Forelimb muscle (tissue), 1 donor: Measurements from ENCODE around the gene RNASEH2C. TPM values are rescaled to one million over a fixed set of nuclear protein-coding genes. Genes with fewer than 3 reads are reported as not detected.
"Not testable (repeated sequence)": the region's sequence is repeated elsewhere in the genome, so short reads cannot be mapped to it uniquely, and the experiment has no call there.

Experiments used
- DNase-seq: peaks from one replicate; pipeline ENCODE4 v3.0.0-alpha.2; 2013; ENCODE audit warnings: low read depth
- polyA plus RNA-seq: library from polyadenylated mRNA; unstranded; fragments of 120-200 nt; gene quantifications from one replicate; pipeline ENCODE4 v1.2.1, GENCODE V29; 2013; ENCODE audit not compliant: insufficient read length

RNASEH2C gene
- polyA plus RNA-seq, 1 donor: 30.2 TPM

- no peak for DNase-seq
Observed at GRCh38 chr11:65716774-65717405, 3.7 kb downstream of the RNASEH2C start.

GRCh38 chr11:65716302-65716701, 4.3 kb downstream of the RNASEH2C start:
- DNase-seq: no peak

- no peak for DNase-seq
Observed at GRCh38 chr11:65714433-65714832, 6.2 kb downstream of the RNASEH2C start.

DNA sequence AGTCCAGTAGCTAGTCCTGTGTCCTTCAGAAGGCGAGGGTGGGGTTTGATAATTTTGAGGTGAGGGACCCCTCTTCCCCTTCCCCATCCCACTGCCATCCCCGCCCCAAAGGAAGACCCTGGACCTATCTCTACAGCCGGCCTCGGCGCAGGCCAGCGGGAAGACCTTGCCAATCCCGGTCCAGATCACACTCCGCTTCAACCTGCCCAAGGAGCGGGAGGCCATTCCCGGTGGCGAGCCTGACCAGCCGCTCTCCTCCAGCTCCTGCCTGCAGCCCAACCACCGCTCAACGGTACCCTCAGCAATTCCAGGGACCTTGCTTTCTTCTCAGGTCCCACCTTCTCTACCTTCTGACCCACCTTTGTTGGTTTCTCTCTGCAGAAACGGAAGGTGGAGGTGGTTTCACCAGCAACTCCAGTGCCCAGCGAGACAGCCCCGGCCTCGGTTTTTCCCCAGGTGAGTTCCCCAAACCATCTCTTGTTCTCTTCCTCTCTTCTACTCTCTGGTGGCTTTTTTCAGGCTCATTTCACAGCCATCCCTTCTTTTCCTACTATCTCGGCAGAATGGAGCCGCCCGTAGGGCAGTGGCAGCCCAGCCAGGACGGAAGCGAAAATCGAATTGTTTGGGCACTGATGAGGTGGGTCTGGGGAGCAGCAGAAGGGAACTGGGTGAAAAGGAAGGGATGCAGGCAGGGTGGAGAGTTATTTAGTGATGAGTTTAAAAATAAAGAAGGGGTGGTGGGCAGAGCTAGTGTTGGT, 7.2 kb downstream of the RNASEH2C start:
- no peak for DNase-seq

GRCh38 chr11:65712633-65713076, 7.9 kb downstream of the RNASEH2C start:
- no peak for DNase-seq

DNA sequence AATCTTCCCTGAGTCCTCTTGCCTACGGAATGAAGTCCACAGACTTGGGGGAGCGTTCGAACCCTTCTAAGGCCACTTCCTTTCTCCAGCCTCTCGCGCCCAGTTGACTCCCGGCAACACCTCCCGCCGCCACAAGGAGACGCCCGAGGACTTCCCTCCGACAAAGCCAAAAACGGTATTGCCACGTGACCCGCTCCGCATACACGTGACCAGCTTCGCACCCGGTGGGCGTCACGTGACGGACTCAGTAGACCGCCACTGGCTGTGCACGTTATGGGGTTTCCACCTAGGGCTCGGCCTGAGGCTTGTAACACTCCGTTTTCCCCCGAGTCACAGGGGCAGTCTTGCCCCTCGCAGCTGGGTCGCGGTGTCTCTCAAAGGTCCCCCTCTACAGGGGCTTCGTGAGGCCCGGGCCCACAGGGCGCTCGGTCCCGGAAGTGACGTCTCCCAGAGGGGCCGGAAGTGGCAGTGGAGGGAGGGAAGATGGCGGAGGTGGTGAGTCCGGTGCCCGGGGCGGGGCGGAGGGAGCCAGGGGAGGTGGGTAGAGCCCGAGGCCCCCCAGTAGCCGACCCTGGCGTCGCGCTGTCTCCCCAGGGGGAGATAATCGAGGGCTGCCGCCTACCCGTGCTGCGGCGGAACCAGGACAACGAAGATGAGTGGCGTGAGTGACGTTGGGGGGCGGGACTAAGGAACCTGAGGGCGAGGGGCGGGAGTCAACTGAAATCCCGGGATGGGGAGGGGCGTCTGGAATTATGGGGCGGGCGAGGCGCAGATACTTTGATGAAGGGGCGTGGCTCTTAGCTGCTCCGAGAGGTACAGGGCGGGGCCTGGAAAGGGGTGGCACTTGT, 8.6 kb downstream of the RNASEH2C start, which contains the start of gene KAT5:
KAT5 (plus strand) TSS at position 468 of the 848 bp plus-strand sequence; CDS start at position 484, 16 bp downstream.
- DNase-seq: peak; percentile 96

- DNase-seq: no peak
Observed at GRCh38 chr11:65710421-65710820, 10.2 kb downstream of the RNASEH2C start.

DNA sequence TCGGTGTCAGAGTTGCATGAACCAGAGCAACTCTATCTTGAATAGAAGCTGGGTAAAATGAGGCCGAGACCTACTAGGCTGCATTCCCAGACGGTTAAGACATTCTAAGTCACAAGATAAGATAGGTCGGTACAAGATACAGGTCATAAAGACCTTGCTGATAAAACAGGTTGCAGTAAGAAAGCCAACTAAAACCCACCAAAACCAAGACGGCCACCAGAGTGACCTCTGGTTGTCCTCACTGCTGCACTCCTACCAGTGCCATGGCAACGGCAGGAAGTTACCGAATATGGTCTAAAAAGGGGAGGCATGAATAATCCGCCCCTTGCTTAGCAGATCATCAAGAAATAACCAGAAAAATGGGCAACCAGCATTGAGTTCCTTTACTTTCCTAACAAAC, 10.9 kb downstream of the RNASEH2C start:
- no peak for DNase-seq

DNA sequence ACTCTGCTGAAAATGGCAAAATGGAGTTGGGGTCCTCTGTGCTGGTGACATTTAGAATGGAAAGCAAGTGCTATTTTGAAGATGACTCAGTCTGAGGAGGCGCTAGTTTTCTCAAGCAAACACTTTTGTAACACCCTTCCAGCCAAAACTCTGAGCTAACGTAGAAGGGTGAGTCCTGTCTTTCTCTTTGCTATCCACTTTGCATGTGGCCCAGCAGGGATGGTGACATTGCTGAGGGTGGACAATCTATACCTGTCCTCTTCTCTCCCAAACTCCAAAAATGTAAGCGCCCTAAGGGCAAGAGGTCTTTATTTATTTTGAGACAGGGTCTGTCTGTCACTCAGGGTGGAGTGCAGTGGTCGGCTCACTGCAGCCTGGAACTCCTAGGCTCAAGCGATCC, 12.1 kb downstream of the RNASEH2C start:
- DNase-seq: no peak

- DNase-seq: not testable (repeated sequence)
Observed at GRCh38 chr11:65707002-65707401, 13.6 kb downstream of the RNASEH2C start.

DNA sequence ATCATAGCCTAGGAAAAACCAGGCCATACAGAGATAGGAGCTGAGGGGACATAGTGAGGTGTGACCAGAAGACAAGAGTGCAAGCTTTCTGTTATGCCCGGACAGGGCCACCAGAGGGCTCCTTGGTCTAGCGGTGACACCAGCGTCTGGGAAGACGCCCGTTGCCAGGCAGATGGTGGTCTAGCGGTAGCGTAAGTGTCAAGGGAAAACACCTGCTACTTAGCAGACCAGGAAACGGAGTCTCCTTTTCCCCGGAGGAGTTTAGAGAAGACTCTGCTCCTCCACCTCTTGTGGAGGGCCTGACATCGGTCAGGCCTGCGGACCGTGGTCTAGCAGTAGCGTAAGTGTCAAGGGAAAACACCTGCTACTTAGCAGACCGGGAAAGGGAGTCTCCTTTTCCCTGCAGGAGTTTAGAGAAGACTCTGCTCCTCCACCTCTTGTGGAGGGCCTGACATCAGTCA, 14.3 kb downstream of the RNASEH2C start:
- DNase-seq: peak; percentile 20

GRCh38 chr11:65703846-65704245, 16.8 kb downstream of the RNASEH2C start:
- DNase-seq: no peak

DNA sequence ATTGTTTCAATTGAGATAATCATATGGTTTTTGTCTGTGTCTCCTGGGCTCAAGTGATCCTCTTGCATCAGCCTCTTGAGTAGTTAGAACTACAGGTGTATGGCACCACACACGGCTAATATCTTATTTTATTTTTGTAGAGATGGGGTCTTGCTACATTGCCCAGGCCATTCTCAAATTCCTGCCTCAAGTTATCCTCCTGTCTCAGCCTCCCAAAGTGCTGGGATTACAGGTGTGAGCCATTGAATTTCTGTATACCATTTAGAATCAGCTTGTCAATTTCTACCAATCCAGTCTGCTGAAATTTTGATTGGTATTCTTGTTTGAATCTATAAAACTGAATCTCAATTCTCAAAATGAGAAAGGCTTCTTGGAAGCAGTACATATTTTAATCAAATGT, 18.9 kb downstream of the RNASEH2C start:
- no peak for DNase-seq

DNA sequence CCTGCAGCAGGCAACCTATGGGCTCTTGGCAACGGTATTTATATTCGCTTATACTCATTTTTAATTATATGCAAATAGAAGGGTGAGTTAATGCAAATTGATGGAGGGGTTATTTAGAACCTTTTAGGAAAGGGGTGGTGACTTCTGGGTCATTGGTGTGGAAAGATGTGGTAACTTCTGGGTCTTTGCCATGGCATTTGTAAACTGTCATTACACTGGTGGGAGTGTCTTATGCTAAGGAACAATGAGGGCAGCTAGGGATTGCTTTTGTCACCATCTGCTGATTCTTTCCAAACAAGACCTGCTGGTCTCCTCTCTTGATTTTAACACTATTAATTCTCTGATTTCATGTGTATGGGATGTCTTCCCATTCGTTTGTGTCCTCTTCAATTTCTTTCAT, 20.2 kb downstream of the RNASEH2C start:
- DNase-seq: no peak

DNA sequence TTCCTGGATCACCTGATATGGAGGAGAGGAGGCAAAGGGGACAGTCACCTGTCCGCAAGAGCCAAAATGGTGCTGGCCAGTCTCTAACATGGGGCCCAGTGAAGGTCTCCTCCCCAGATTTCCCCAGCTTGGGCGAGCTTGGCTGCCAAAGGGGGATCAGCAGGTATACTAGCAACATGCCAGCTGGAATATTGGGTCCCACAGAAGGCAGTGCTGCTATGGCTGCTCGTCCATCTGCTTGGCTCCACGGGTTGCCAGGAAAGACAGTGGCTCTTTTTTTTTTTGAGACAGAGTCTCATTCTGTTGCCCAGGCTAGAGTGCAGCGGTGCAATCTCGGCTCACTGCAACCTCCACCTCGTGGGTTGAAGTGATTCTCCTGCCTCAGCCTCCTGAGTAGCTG, 21.3 kb downstream of the RNASEH2C start:
- no peak for DNase-seq

DNA sequence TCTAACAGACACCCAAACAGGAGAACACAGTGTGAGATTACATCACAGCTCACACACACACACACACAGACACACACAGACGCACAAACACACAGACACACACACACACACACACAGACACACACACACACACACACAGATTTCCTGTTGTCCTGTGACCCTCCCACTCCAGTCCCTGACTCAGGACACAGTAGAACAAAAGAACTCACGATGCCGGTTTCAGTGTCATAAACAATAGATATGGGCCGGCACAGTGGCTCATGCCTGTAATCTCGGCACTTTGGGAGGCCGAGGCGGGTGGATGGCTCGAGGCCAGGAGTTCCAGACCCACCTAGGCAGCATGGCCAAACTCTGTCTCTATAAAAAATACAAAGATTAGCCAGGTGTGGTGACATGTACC, 22.4 kb downstream of the RNASEH2C start:
- DNase-seq: no peak

- DNase-seq: no peak
Observed at GRCh38 chr11:65696802-65697552, 23.6 kb downstream of the RNASEH2C start.

GRCh38 chr11:65695459-65696241, 24.9 kb downstream of the RNASEH2C start:
- DNase-seq: no peak

- DNase-seq: no peak
Observed at GRCh38 chr11:65692367-65692766, 28.2 kb downstream of the RNASEH2C start.

DNA sequence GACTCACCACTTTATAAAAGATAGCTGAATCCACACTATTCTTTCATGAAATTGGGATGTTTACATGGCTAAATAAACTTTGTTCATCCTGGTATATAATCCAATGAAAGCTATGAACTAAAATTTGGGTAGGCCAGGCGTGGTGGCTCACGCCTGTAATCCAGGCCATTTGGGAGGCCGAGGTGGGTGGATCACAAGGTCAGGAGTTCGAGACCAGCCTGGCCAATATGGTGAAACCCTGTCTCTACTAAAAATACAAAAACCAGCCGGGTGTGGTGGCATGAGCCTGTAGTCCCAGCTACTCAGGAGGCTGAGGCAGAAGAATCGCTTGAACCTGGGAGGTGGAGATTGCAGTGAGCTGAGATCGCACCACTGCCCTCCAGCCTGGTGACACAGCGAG, 28.8 kb downstream of the RNASEH2C start:
- DNase-seq: not testable (repeated sequence)

GRCh38 chr11:65685981-65686380, 34.6 kb downstream of the RNASEH2C start:
- DNase-seq: no peak
